ENCODE measurements around the gene EVPL. TPM values are rescaled to one million over a fixed set of nuclear protein-coding genes. Genes with fewer than 3 reads are reported as not detected.

EVPL gene
- total and polyA plus RNA-seq, 9 donors, result 0.15 to 7.2 (median 1.0) TPM

DNA sequence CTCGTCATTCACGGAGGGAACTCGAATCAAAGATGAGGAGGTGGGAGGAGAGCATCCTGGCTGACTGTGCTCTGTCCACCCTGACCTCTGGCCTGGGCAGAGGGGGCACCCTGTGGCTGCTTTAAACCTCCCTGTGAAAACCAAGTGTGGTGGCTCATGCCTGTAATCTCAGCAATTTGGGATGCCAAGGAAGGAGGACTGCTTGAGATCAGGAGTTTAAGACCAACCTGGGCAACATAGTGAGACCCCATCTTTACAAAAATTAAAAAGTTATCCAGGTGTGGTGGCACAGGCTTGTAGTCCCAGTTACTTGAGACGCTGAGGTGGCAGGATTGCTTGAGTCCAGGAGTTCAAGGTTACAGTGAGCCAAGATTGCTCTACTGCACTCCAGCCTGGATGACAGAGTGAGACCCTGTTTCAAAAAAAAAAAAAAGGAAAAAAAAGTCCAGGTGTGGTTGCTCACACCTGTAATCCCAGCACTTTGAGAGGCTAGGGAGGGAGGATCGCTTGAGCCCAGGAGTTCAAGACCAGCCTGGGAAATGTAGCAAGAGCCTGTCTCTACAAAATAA, 32.2 kb downstream of the EVPL start:
- no peaks in the 10 kb centered on the region for H3K36me3 ChIP-seq
- intact Hi-C loops (cut with DNase I), result no loop called here
- H3K4me1 ChIP-seq (ENCODE audit: insufficient read depth), result no peaks in the 10 kb centered on the region
- H3K9me3 ChIP-seq, result no peaks in the 10 kb centered on the region
- no peak overlapping the region for H3K27ac ChIP-seq
- DNase-seq, result peak in 1 of 5 donors; percentile 0
- no peaks in the 10 kb centered on the region for H3K27me3 ChIP-seq
- H3K4me3 ChIP-seq, result no peak overlapping the region
- TF ChIP-seq EP300 (IDR thresholded peaks at IDR 0.05) (no peak), POLR2A (IDR thresholded peaks at IDR 0.05) (no peak)
- TF ChIP-seq, protein P1, sequence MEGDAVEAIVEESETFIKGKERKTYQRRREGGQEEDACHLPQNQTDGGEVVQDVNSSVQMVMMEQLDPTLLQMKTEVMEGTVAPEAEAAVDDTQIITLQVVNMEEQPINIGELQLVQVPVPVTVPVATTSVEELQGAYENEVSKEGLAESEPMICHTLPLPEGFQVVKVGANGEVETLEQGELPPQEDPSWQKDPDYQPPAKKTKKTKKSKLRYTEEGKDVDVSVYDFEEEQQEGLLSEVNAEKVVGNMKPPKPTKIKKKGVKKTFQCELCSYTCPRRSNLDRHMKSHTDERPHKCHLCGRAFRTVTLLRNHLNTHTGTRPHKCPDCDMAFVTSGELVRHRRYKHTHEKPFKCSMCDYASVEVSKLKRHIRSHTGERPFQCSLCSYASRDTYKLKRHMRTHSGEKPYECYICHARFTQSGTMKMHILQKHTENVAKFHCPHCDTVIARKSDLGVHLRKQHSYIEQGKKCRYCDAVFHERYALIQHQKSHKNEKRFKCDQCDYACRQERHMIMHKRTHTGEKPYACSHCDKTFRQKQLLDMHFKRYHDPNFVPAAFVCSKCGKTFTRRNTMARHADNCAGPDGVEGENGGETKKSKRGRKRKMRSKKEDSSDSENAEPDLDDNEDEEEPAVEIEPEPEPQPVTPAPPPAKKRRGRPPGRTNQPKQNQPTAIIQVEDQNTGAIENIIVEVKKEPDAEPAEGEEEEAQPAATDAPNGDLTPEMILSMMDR (IDR thresholded peaks at IDR 0.05), result no peak
- 87 to 91% (median 88%) methylated on average over 5 of the region's 5 CpGs for WGBS, 3 donors

DNA sequence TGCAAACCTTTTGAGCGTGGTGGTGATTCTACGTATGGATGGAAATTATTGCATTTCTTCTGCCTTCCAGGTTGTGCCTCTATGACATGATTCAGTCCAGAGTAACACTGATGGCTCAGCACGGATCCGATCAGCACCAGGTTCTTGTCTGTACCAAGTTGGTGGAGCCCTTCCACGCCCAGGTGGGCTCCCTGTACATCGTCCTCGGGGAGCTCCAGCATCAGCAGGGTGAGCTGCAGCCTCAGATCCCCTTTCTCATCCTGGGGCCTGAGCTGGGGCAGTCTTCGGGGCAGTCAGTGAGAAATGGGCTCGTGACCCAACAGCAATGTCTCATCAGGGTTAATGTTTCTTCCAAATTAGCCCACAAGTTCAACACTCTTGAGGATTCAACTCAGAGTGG, 35.7 kb downstream of the EVPL start:
- no peaks in the 10 kb centered on the region for H3K4me1 ChIP-seq (ENCODE audit: insufficient read depth)
- H3K9me3 ChIP-seq, result no peaks in the 10 kb centered on the region
- WGBS, 3 donors, result 96 to 98% (median 96%) methylated on average over 8 to 9 of the region's 9 CpGs
- H3K27me3 ChIP-seq, result no peaks in the 10 kb centered on the region
- H3K4me3 ChIP-seq, result no peak overlapping the region
- TF ChIP-seq EP300 (IDR thresholded peaks at IDR 0.05) (no peak), POLR2A (IDR thresholded peaks at IDR 0.05) (no peak)
- TF ChIP-seq, protein P1 (IDR thresholded peaks at IDR 0.05), result no peak
- intact Hi-C loops (cut with DNase I), result no loop called here
- no peak overlapping the region for H3K27ac ChIP-seq
- H3K36me3 ChIP-seq, result no peaks in the 10 kb centered on the region
- DNase-seq, result no peak

DNA sequence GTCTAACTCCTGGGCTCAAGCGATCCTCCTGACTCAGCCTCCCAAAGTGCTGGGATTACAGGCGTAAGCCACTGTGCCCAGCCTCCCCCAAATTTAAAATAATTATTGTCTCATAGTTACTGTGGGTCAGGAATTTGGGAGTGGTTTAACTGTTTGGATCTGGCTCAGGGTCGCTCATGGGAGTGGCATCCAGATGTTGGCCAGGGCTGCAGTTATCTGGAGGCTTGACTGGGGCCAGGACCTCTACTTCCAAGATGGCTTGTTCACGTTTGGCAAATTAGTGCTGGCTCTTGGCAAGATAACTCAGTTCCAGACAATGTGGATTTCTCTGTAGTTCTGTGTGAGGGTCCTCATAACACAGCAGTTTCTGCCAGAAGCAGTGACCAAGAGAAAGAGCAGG, 40.1 kb downstream of the EVPL start:
- H3K9me3 ChIP-seq, result no peaks in the 10 kb centered on the region
- H3K36me3 ChIP-seq, result no peaks in the 10 kb centered on the region
- no peak overlapping the region for H3K4me3 ChIP-seq
- DNase-seq, result peak in 1 of 5 donors; percentile 7
- H3K27ac ChIP-seq, result no peak overlapping the region
- H3K27me3 ChIP-seq, result no peaks in the 10 kb centered on the region
- 62 to 67% (median 65%) methylated on average over 4 of the region's 4 CpGs for WGBS, 3 donors
- intact Hi-C loops (cut with DNase I), result no loop called here
- TF ChIP-seq POLR2A (IDR thresholded peaks at IDR 0.05), result no peak
- no peak for TF ChIP-seq EP300 (IDR thresholded peaks at IDR 0.05)
- TF ChIP-seq, protein P1 (IDR thresholded peaks at IDR 0.05), result no peak
- no peaks in the 10 kb centered on the region for H3K4me1 ChIP-seq (ENCODE audit: insufficient read depth)

DNA sequence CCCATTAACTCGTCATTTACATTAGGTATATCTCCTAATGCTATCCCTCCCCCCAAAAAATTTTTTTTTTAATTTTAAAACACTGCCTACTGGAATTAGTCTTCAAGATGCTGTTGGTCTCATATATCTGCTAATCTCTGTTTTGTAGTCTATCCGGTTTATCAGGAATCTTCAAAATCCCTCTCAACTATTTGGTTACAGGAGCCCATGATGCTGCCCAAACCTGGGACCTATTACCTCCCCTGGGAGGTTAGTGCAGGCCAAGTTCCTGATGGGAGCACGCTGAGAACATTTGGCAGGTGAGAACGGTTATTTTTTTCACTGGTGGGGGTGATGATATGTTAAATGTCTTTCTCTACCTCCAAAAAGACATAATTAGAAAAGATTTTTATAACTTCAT, 41.1 kb downstream of the EVPL start:
- Histone ChIP-seq H3K36me3 (no peaks in the 10 kb centered on the region), H3K27ac (no peak overlapping the region), H3K4me3 (no peak overlapping the region), H3K4me1 (ENCODE audit: insufficient read depth) (no peaks in the 10 kb centered on the region), H3K27me3 (no peaks in the 10 kb centered on the region), H3K9me3 (no peaks in the 10 kb centered on the region)
- TF ChIP-seq EP300 (IDR thresholded peaks at IDR 0.05), result no peak
- TF ChIP-seq POLR2A (IDR thresholded peaks at IDR 0.05), result no peak
- TF ChIP-seq, protein P1 (IDR thresholded peaks at IDR 0.05), result no peak
- intact Hi-C loops (cut with DNase I), result no loop called here
- DNase-seq, result no peak
- 92 to 95% (median 93%) methylated on average over 4 of the region's 4 CpGs for WGBS, 3 donors
